Gastroesophageal sphincter (tissue), 3 donors: ENCODE measurements around the gene MXD1.

ENCODE experiments used
- CTCF ChIP-seq, 4 experiments: fragments of 200-600 bp in 2 of 4; fragments of 450-650 bp in 2 of 4; sonication (generic) in 1 of 4; IDR thresholded peaks; one replicate each; pipeline ENCODE4 v1.5.1; 2017 to 2019; ENCODE audit warnings: antibody characterized with exemption in 4 of 4, mild to moderate bottlenecking in 2 of 4, moderate library complexity in 2 of 4
- POLR2AphosphoS5 ChIP-seq: sonication (generic); formaldehyde crosslinking; IDR thresholded peaks from one replicate; pipeline ENCODE4 v1.6.1; 2017; ENCODE audit warnings: antibody characterized with exemption

GRCh38 chr2:69902213-69902922 lies 12.5 kb upstream of the MXD1 start:
- TF ChIP-seq CTCF (IDR thresholded peaks at IDR 0.05) = no peak
- no peak for TF ChIP-seq POLR2AphosphoS5
